ENCODE results near the gene UNC93B1. TPM values are rescaled to one million over a fixed set of nuclear protein-coding genes. Genes with fewer than 3 reads are reported as not detected.

The UNC93B1 gene
- total and polyA plus RNA-seq, 2 of the 13 experiments (the other 11 are each of a cell fraction or from before 2014, with no cell fraction given): 8.8 to 18.9 TPM

DNA sequence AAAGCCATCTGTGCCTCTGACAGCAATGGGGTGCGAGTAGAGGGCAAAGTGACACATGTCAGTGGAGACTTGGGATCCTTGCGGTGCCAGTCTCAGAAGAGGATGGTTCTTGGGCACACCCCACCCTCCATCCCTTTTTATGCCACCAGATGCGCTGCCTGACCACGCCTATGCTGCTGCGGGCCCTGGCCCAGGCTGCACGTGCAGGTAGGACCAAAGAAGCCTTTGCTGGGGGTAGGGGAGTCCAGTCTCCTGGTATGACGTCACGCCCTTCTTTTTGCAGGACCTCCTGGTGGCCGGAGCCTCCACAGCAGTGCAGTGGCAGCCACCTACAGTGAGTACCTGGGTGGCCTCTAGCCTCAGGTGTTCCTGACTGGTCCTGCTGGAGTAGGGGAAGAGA lies 28.1 kb upstream of the UNC93B1 start:
- Histone ChIP-seq H3K4me3 (replicated peaks in 1 of 3; ENCODE audit: insufficient read depth in 1 of 3, low read depth in 2 of 3, low read length in 3 of 3) (peak overlapping the region in 1 of 3 experiments; percentile 84; a peak in 2 of 6 replicates), H3K4me1 (ENCODE audit: insufficient read depth, low read length) (peaks cover 37% of the 10 kb centered on the region), H4K20me1 (ENCODE audit: insufficient read depth, low read length) (no peaks in the 10 kb centered on the region), H3K9ac (ENCODE audit: insufficient read depth, low read depth, low read length) (peak overlapping the region; percentile 96), H2AFZ (ENCODE audit: low read length) (no peak overlapping the region), H3K36me3 (replicated peaks in 1 of 2; ENCODE audit: control insufficient read depth in 1 of 2, insufficient read depth in 2 of 2, low read length in 2 of 2) (peaks cover 8 to 13% of the 10 kb centered on the region in 2 experiments; a peak in 3 of 5 replicates), H3K79me2 (ENCODE audit: insufficient read depth, low read length) (peaks cover 26% of the 10 kb centered on the region), H3K27ac (ENCODE audit: extremely low read length, insufficient read depth, low read length) (peak overlapping the region; percentile 86), H3K27me3 (ENCODE audit: control insufficient read depth in 1 of 2, insufficient read depth in 2 of 2, low read length in 2 of 2) (no peaks in the 10 kb centered on the region; a peak in 1 of 5 replicates), H3K4me2 (ENCODE audit: low read depth, low read length) (peak overlapping the region; percentile 97), H3K9me3 (ENCODE audit: low read length) (no peaks in the 10 kb centered on the region)
- DNase-seq (ENCODE audit: low spot score) (no peak), ATAC-seq (no peak), FAIRE-seq (no peak)
- no TSS peak for BruUV-seq (replicated peaks)
- in situ Hi-C loops (cut with HindIII; ENCODE audit: extremely low pct_ligation_motif_present, low pct_unique_long_range_greater_than_20kb) (no loop called here), intact Hi-C loops (cut with micrococcal nuclease; ENCODE audit: unreplicated experiment) (no loop called here)
- 89% methylated on average over 6 of the region's 9 CpGs for WGBS (ENCODE audit: low lambda C conversion rate)
- ChIA-PET POLR2A (interaction anchor here (1.1 to 1.2 kb wide), 3 partner anchors 9 to 23 kb away, joined by 3 to 4 read pairs (median 3); partner anchors contain the start of gene ALDH3B1), CTCF (ENCODE audit: low intra/inter-chr PET ratio, low total read pairs) (no interaction called here)
- TF ChIP-seq PCBP1 (IDR thresholded peaks at IDR 0.05; ENCODE audit: borderline replicate concordance, low read depth, low read length) (no peak), RBFOX2 (IDR thresholded peaks at IDR 0.05; ENCODE audit: low read depth, low read length) (0 out of 2 replicates have a peak, but pooled peaks have one; percentile 41), KAT8 (CRISPR knock-in tag; IDR thresholded peaks at IDR 0.05) (no peak), MED8 (CRISPR knock-in tag; IDR thresholded peaks at IDR 0.05; ENCODE audit: insufficient replicate concordance) (no peak), ZSCAN22 (CRISPR knock-in tag; IDR thresholded peaks at IDR 0.05) (no peak), ATF7 (IDR thresholded peaks at IDR 0.05) (no peak), ATF7 (CRISPR knock-in tag; IDR thresholded peaks at IDR 0.05) (0 out of 2 replicates have a peak, but pooled peaks have one; percentile 13), RORA (CRISPR knock-in tag; IDR thresholded peaks at IDR 0.05) (no peak), REL (CRISPR knock-in tag; conservative IDR thresholded peaks at IDR 0.05) (no peak), PHB2 (IDR thresholded peaks at IDR 0.05; ENCODE audit: partially characterized antibody) (no peak), ZFAT (CRISPR knock-in tag; conservative IDR thresholded peaks at IDR 0.05) (no peak)
- TF ChIP-seq, protein P1, sequence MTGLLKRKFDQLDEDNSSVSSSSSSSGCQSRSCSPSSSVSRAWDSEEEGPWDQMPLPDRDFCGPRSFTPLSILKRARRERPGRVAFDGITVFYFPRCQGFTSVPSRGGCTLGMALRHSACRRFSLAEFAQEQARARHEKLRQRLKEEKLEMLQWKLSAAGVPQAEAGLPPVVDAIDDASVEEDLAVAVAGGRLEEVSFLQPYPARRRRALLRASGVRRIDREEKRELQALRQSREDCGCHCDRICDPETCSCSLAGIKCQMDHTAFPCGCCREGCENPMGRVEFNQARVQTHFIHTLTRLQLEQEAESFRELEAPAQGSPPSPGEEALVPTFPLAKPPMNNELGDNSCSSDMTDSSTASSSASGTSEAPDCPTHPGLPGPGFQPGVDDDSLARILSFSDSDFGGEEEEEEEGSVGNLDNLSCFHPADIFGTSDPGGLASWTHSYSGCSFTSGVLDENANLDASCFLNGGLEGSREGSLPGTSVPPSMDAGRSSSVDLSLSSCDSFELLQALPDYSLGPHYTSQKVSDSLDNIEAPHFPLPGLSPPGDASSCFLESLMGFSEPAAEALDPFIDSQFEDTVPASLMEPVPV (CRISPR knock-in tag; IDR thresholded peaks at IDR 0.05): no peak
- TF ChIP-seq, protein P2, sequence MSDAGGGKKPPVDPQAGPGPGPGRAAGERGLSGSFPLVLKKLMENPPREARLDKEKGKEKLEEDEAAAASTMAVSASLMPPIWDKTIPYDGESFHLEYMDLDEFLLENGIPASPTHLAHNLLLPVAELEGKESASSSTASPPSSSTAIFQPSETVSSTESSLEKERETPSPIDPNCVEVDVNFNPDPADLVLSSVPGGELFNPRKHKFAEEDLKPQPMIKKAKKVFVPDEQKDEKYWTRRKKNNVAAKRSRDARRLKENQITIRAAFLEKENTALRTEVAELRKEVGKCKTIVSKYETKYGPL (CRISPR knock-in tag; IDR thresholded peaks at IDR 0.05): no peak
- TF ChIP-seq, protein P3, sequence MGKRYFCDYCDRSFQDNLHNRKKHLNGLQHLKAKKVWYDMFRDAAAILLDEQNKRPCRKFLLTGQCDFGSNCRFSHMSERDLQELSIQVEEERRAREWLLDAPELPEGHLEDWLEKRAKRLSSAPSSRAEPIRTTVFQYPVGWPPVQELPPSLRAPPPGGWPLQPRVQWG (CRISPR knock-in tag; IDR thresholded peaks at IDR 0.05; ENCODE audit: borderline replicate concordance, low read depth): no peak
